H9 (cell line): ENCODE results near the gene TIAM2. TPM values are rescaled to one million over a fixed set of nuclear protein-coding genes. Genes with fewer than 3 reads are reported as not detected.

Source experiments
- DNase-seq: peaks from one replicate; pipeline ENCODE4 v3.0.0-alpha.2; 2017
- H2AFZ ChIP-seq: one replicate; pipeline ENCODE4 v1.6.1; 2013; ENCODE audit warnings: mild to moderate bottlenecking, low read length, control low read depth, moderate library complexity
- H2AK5ac ChIP-seq: 2 replicates; pipeline ENCODE4 v1.6.1; 2013; ENCODE audit warnings: low read length, control low read depth, mixed read lengths; ENCODE audit not compliant: insufficient read length
- H2BK120ac ChIP-seq: one replicate; pipeline ENCODE4 v1.6.1; 2013; ENCODE audit warnings: low read depth, mild to moderate bottlenecking, low read length, control low read depth, inconsistent platforms; ENCODE audit not compliant: poor library complexity, severe bottlenecking
- H2BK12ac ChIP-seq: 2 replicates; pipeline ENCODE4 v1.6.1; 2013; ENCODE audit warnings: low read length, control low read depth, mixed read lengths, low read depth; ENCODE audit not compliant: insufficient read length
- H2BK15ac ChIP-seq: 2 replicates; pipeline ENCODE4 v1.6.1; 2013; ENCODE audit warnings: low read depth, low read length, control low read depth
- H2BK20ac ChIP-seq: one replicate; pipeline ENCODE4 v1.6.1; 2013; ENCODE audit warnings: low read depth, mild to moderate bottlenecking, low read length, control low read depth, inconsistent platforms; ENCODE audit not compliant: poor library complexity, severe bottlenecking
- H2BK5ac ChIP-seq: 2 replicates; pipeline ENCODE4 v1.6.1; 2013; ENCODE audit warnings: low read length, control low read depth, mixed read lengths; ENCODE audit not compliant: insufficient read length
- H3K14ac ChIP-seq: 2 replicates; pipeline ENCODE4 v1.6.1; 2013; ENCODE audit warnings: low read length, control low read depth; ENCODE audit not compliant: insufficient read depth
- H3K18ac ChIP-seq: 2 replicates; pipeline ENCODE4 v1.6.1; 2013; ENCODE audit warnings: low read depth, mild to moderate bottlenecking, mixed read lengths, low read length, control low read depth; ENCODE audit not compliant: insufficient read length
- H3K23ac ChIP-seq: 2 replicates; pipeline ENCODE4 v1.6.1; 2013; ENCODE audit warnings: low read length, control low read depth, mixed read lengths, low read depth; ENCODE audit not compliant: insufficient read length
- H3K23me2 ChIP-seq: 2 replicates; pipeline ENCODE4 v1.6.1; 2013; ENCODE audit warnings: low read depth, mild to moderate bottlenecking, mixed read lengths, low read length, control low read depth; ENCODE audit not compliant: insufficient read length, poor library complexity, severe bottlenecking
- H3K27ac ChIP-seq: 2 replicates; pipeline ENCODE4 v1.5.1; 2013; ENCODE audit warnings: low read length, control low read depth, mixed read lengths, low read depth; ENCODE audit not compliant: insufficient read length
- H3K27me3 ChIP-seq: 2 replicates; pipeline ENCODE4 v1.6.1; 2013; ENCODE audit warnings: low read length, control low read depth, inconsistent platforms; ENCODE audit not compliant: insufficient read depth
- H3K4ac ChIP-seq: 2 replicates; pipeline ENCODE4 v1.6.1; 2013; ENCODE audit warnings: low read depth, mild to moderate bottlenecking, control low read depth, inconsistent platforms, low read length, moderate library complexity
- H3K4me1 ChIP-seq: 2 replicates; pipeline ENCODE4 v1.6.1; 2013; ENCODE audit warnings: low read length, control low read depth, inconsistent platforms; ENCODE audit not compliant: insufficient read depth
- H3K4me2 ChIP-seq: 2 replicates; pipeline ENCODE4 v1.6.1; 2013; ENCODE audit warnings: low read length, control low read depth, mixed read lengths; ENCODE audit not compliant: insufficient read length, insufficient read depth
- H3K56ac ChIP-seq: 2 replicates; pipeline ENCODE4 v1.6.1; 2013; ENCODE audit warnings: low read depth, mild to moderate bottlenecking, mixed read lengths, low read length, control low read depth; ENCODE audit not compliant: insufficient read length
- H3K79me1 ChIP-seq: 2 replicates; pipeline ENCODE4 v1.6.1; 2013; ENCODE audit warnings: low read depth, mild to moderate bottlenecking, moderate library complexity, low read length, control low read depth, inconsistent platforms; ENCODE audit not compliant: insufficient read depth, poor library complexity, severe bottlenecking
- H3K79me2 ChIP-seq: 2 replicates; pipeline ENCODE4 v1.6.1; 2013; ENCODE audit warnings: low read length, control low read depth, inconsistent platforms; ENCODE audit not compliant: insufficient read depth
- H3K9ac ChIP-seq: 2 replicates; pipeline ENCODE4 v1.6.1; 2013; ENCODE audit warnings: low read length, control low read depth, mixed read lengths; ENCODE audit not compliant: insufficient read length; ENCODE audit errors: extremely low read depth
- H3K9me3 ChIP-seq: one replicate; pipeline ENCODE4 v1.6.1; 2013; ENCODE audit warnings: low read depth, low read length, inconsistent platforms; ENCODE audit not compliant: control insufficient read depth
- H3T11ph ChIP-seq: one replicate; pipeline ENCODE4 v1.6.1; 2013; ENCODE audit warnings: mild to moderate bottlenecking, low read length, control low read depth, inconsistent platforms
- H4K20me1 ChIP-seq: one replicate; pipeline ENCODE4 v1.6.1; 2013; ENCODE audit not compliant: control insufficient read depth, insufficient read length, insufficient read depth
- H4K5ac ChIP-seq: 2 replicates; pipeline ENCODE4 v1.6.1; 2013; ENCODE audit warnings: low read depth, mild to moderate bottlenecking, mixed read lengths, low read length, control low read depth; ENCODE audit not compliant: insufficient read length
- H4K8ac ChIP-seq: replicated peaks from 2 replicates; pipeline ENCODE4 v1.6.1; 2013; ENCODE audit warnings: low read length, control low read depth, mixed read lengths, low read depth; ENCODE audit not compliant: insufficient read length
- H4K91ac ChIP-seq: 2 replicates; pipeline ENCODE4 v1.6.1; 2013; ENCODE audit warnings: low read depth, mild to moderate bottlenecking, moderate library complexity, mixed read lengths, low read length, control low read depth; ENCODE audit not compliant: insufficient read length
- H3K27ac Mint-ChIP-seq, 3 experiments: 2 replicates in 2 of 3; 3 replicates in 1 of 3; pipeline ENCODE4 v1.8.0; 2020 to 2021; ENCODE audit warnings: mixed read lengths in 3 of 3, mild to moderate bottlenecking in 1 of 3, moderate library complexity in 1 of 3
- H3K27me3 Mint-ChIP-seq: 2 replicates; pipeline ENCODE4 v1.8.0; 2021; ENCODE audit warnings: low read depth, mild to moderate bottlenecking, moderate library complexity, mixed read lengths
- H3K36me3 Mint-ChIP-seq, 3 experiments: 2 replicates in 2 of 3; 3 replicates in 1 of 3; pipeline ENCODE4 v1.8.0; 2020 to 2021; ENCODE audit warnings: low read depth in 3 of 3, mixed read lengths in 3 of 3; ENCODE audit not compliant: insufficient read depth in 1 of 3
- H3K4me1 Mint-ChIP-seq, 2 experiments: 2 replicates each; pipeline ENCODE4 v1.8.0; 2020; ENCODE audit warnings: mixed read lengths in 2 of 2
- H3K4me3 Mint-ChIP-seq, 2 experiments: 2 replicates in 1 of 2; 3 replicates in 1 of 2; pipeline ENCODE4 v1.8.0; 2020 to 2021; ENCODE audit warnings: mild to moderate bottlenecking in 2 of 2, mixed read lengths in 2 of 2, moderate library complexity in 1 of 2
- H3K9me3 Mint-ChIP-seq, 2 experiments: 2 replicates in 1 of 2; 3 replicates in 1 of 2; pipeline ENCODE4 v1.8.0; 2020; ENCODE audit warnings: mild to moderate bottlenecking in 2 of 2, mixed read lengths in 2 of 2, moderate library complexity in 1 of 2
- WGBS: extraction: QIAGEN DNeasy Blood & Tissue Kit; methylation state at CpG from one replicate; pipeline ENCODE4 v1.1.7; 2013; ENCODE audit warnings: missing lambda C conversion rate, low lambda C conversion rate, mixed read lengths; ENCODE audit not compliant: insufficient read length; ENCODE audit errors: extremely low coverage; 5-methylcytosine and 5-hydroxymethylcytosine counted together
- total RNA-seq: library from RNA; stranded (reverse); gene quantifications from 2 replicates; pipeline ENCODE4 v1.2.1, GENCODE V29; 2021
- TF ChIP-seq, protein P1 (sequence below): fragments of 200-600 bp; sonication (generic); conservative IDR thresholded peaks from 3 replicates; pipeline ENCODE4 v1.8.0; 2021; ENCODE audit warnings: antibody characterized with exemption, mild to moderate bottlenecking

Gene TIAM2
- total RNA-seq, 1 experiment from 2014 or later, result 6.3 TPM

DNA sequence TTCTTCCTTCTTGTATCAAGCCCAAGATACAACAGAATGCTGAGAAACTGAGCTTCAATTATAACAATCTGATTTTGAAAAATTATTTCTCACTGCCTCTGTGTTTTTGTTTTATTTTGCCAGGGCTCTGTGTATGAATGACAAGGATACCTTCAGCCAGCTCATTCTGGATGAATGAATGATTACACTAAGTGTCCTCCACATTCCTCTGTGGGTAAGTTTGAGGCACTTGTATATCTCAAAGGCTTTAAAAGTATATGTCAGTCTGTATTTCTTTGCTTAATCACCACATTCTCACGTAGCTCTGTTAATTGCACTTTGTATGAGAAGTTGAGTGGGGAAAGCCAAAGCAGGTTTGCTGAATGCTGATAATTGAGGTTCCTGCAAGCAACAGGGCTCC is 95.1 kb downstream of the TIAM2 start:
- H4K91ac ChIP-seq, result no peak overlapping the region
- H3K27ac Mint-ChIP-seq, result no peak overlapping the region
- H3K23ac ChIP-seq, result no peak overlapping the region
- no peaks in the 10 kb centered on the region for H3K4me1 ChIP-seq
- no peaks in the 10 kb centered on the region for H4K20me1 ChIP-seq
- H3K18ac ChIP-seq, result no peak overlapping the region
- H3K4me2 ChIP-seq, result no peak overlapping the region
- no peak overlapping the region for H2AK5ac ChIP-seq
- no peak overlapping the region for H2BK20ac ChIP-seq
- peaks cover 0 to 6% (median 5%) of the 10 kb centered on the region in 3 experiments; a peak in 3 of 7 replicates for H3K36me3 Mint-ChIP-seq
- peaks cover 5 to 11% of the 10 kb centered on the region in 2 experiments for H3K4me1 Mint-ChIP-seq
- H3K23me2 ChIP-seq, result no peaks in the 10 kb centered on the region
- H3K27ac ChIP-seq, result no peak overlapping the region
- H2BK120ac ChIP-seq, result no peak overlapping the region
- no peaks in the 10 kb centered on the region; the same call in 1 of the 2 replicates for H3K27me3 Mint-ChIP-seq
- no peak overlapping the region for H2BK15ac ChIP-seq
- TF ChIP-seq, protein P1, sequence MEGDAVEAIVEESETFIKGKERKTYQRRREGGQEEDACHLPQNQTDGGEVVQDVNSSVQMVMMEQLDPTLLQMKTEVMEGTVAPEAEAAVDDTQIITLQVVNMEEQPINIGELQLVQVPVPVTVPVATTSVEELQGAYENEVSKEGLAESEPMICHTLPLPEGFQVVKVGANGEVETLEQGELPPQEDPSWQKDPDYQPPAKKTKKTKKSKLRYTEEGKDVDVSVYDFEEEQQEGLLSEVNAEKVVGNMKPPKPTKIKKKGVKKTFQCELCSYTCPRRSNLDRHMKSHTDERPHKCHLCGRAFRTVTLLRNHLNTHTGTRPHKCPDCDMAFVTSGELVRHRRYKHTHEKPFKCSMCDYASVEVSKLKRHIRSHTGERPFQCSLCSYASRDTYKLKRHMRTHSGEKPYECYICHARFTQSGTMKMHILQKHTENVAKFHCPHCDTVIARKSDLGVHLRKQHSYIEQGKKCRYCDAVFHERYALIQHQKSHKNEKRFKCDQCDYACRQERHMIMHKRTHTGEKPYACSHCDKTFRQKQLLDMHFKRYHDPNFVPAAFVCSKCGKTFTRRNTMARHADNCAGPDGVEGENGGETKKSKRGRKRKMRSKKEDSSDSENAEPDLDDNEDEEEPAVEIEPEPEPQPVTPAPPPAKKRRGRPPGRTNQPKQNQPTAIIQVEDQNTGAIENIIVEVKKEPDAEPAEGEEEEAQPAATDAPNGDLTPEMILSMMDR, result no peak
- H3K4ac ChIP-seq, result no peak overlapping the region
- H2BK12ac ChIP-seq, result no peak overlapping the region
- no peaks in the 10 kb centered on the region for H3K79me1 ChIP-seq
- no peaks in the 10 kb centered on the region for H3K9me3 Mint-ChIP-seq
- no peak overlapping the region for H4K5ac ChIP-seq
- H3K4me3 Mint-ChIP-seq, result no peak overlapping the region
- no peak for DNase-seq
- H2BK5ac ChIP-seq, result no peak overlapping the region
- H3K9ac ChIP-seq, result no peak overlapping the region
- no CpG with 5 or more reads among the region's 1 CpG for WGBS
- H3K27me3 ChIP-seq, result no peaks in the 10 kb centered on the region
- H4K8ac ChIP-seq, result no peak overlapping the region
- H3K9me3 ChIP-seq, result no peaks in the 10 kb centered on the region
- H3K14ac ChIP-seq, result no peak overlapping the region
- no peak overlapping the region for H3K56ac ChIP-seq
- H2AFZ ChIP-seq, result no peak overlapping the region
- H3T11ph ChIP-seq, result no peak overlapping the region
- no peaks in the 10 kb centered on the region for H3K79me2 ChIP-seq
